NCI-H226 (cell line): ENCODE data around the gene IGSF21.

Source experiments
- DNase-seq: peaks from one replicate; pipeline ENCODE4 v3.0.0-alpha.2; 2015

The IGSF21 gene

DNA sequence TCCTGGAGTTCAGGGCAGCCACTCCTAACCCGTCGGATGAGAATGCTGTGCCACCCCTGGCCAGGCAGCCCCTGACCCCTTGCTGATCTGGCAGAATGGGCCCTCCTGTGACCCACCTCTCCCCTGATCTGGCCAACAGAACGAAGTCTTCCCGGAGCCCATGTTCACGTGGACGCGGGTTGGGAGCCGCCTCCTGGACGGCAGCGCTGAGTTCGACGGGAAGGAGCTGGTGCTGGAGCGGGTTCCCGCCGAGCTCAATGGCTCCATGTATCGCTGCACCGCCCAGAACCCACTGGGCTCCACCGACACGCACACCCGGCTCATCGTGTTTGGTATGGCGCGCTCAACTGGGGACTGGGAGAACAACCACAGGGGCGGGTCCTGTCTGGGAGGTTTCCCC, 269.1 kb downstream of the IGSF21 start:
- no peak for DNase-seq

DNA sequence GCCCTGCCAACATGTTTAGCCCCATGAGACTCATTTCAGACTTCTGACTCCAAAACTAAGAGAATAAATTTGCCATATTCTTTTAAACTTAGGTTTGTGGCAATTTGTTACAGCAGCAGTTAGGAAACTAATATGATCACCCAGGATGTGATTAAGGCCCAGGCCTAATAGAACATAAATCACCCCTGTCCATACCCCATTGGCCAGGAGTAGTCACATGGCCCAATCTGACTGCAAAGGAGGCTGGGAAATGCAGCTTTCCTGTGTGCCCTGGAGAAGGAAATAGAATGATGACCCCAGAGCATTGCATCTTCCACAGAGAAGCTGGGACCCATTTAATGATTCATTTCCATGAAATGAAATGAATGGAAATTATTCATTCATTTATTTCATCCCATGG, 272.7 kb downstream of the IGSF21 start:
- DNase-seq = no peak

DNA sequence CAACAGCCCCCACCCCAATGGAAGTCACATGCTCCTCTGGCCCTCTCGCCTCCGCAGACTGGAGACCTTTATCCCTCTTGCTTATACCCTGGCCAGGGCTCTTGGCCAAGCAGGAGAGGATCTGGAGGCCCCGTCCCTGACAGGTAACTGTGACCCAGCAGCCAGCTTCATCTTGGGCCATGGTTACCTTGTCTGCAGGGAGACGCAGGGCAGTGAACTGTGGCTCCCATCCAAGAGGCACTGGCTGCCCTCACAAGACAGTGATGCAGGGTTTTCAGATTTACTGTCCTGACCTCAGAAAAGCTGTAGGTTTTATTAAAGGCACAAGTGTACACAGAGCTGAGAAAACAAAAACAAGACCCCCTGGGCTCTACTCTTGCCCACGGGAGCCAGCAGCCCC, 276.5 kb downstream of the IGSF21 start:
- no peak for DNase-seq

DNA sequence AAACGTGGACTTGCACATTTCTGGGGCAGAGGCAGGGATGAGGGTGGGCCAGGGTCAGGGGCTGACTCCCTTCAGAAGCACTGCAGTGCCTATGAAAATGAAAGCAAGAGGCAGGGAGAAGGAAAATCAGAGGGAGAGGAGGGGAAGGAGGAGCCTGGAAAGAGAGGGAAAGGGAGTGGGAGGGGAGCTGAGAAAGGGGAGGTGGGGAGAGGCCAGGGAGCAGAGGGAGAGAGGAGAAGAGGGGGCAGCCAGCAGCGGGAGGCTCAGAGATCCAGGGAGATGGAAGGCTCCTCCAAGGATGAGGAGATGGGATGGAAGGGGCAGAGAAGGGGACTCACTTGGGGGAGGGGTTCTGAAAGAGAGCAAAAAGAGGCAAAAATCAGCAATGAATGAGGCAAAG, 276.9 kb downstream of the IGSF21 start:
- no peak for DNase-seq

DNA sequence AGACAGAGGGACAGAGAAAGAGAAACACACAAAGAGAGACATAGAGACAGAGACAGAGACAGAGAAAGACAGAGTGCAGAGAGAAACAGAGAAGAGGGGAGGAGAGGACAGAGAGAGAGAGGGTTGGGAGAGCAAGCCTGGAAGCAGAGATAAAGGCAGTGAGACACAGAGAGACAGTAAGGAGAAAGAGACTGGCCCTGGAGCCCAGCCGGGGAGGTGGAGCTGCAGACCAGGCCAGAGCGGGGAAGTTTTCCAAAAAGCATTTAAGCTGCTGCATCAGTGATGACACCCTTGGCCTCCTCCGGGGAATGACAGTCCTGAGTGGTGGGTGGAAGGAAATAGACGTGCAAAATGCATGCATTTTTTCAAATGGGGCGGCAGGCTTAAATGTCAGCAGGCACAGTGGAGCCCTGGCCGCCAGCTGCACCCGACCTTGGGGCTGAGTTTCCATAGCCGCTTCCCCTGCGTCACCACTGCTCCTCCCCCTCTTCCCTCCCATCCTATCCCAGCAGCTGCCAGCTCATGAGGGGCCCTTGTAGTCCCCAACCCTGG, 277.7 kb downstream of the IGSF21 start:
- no peak for DNase-seq

DNA sequence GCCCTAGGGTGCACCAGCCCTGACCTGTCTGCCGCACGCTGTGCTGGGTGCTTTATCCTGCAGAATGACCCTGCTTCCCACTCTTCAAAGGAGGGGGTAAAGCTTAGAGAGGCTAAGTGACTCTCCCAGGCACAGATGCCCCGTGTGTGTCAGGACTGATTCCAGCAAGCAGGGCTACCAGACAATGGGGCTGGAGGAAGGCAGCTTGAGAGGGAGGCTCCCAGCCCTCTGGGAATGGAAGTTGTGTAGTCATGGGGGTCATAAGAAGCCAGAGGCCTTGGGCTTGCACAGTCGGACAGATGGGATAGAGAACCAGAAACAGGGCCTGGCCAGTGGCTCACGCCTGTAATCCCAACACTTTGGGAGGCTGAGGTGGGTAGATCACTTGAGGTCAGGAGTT, 279.0 kb downstream of the IGSF21 start:
- DNase-seq = no peak

DNA sequence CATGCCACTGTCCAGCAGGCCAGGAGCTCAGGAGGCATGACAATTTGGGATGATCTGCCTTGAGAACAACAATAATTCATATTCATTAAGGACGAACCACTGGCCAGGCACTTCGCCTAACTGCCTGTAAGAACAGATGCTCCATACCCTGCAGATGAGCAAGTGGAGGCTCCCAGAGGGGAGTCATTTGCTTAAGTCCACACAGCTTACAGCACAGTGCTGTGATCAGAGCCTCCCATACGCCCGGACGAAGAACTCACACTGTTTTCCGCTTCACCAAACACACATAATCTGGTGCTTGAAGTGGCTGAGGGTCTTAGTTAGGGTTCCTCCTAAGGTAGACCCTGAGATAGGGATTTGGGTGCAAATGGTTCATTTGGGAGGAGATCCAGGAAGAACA, 279.7 kb downstream of the IGSF21 start:
- DNase-seq = no peak

DNA sequence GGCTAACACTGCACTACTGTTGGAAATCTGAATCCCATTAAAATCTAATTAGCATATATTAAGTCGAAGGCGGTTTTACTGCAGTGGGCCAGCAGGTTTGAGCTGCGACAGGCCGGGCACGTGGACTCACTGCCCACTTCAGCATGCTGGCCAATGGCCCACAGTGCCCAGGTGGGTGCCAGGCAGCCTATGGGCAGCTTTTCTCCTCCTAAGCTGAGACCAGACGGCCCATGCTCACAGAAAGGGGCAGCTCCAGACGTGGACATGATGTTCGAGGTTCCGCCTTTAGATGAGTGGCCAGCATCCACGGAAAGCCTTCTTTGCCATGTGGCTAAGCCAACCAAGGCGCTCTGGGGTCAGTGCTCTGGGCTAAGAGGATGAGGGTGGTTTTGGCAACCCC, 283.4 kb downstream of the IGSF21 start:
- DNase-seq = no peak

DNA sequence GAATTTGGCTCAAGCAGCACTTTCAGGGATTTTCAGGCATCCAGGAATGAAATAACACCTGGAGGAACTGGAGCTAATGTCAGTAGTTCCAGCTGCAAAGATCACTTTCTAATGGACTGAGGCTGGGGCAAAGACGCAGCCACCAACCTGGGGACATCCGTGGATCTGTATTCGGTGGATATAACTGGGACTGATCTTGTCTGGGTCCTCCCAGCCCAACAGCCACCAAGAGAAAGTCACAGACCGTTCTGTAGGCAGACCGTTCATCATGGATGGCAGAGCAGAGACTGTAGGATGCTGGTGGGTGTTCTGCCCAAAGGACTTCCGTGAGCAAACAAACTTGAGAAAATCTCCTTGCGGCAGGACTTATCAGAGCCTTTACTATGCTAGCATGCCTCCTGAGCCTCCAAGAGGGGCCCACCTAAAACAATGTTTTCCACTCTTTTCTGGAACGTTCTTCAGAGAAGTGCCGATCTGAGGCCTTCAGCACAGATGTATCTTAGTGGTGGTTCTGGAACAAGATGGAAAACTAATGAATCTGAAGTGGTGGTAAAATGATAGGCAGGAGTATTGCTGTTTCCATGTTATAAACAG, 287.1 kb downstream of the IGSF21 start:
- no peak for DNase-seq

DNA sequence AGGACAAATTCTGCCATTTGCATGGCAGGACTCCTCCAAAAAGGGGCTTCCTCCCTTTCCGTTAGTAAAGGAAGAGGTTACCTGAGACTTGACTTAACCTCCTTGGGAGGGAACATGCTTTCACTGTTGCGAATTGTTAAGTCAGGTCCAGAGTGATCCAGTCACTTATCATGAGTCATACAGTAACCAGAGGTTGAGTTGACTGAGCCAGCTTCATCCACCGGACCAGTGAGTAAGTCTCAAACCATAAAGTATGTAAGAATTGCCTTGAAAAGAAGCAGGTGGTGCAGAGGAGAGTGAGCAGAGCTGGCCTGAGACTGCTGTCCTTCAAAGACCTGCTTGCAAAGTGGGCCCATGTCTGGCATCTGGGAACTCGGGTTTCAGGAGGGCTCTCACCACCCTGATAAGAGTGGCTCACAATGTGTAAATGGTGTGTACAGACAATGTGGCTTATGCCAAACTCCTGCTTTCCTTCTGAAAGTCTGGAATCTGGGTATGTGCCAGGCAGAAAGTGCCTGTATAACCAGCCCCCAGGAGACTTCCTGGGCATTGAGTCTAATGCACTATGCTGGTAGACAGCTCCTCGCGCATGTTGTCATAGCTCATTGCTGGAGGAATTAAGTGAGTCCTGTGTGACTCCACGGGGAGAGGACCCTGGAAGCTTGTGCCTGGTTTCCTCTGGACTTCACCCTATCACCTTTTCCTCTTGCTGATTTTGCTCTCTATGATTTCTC, 288.8 kb downstream of the IGSF21 start:
- no peak for DNase-seq

DNA sequence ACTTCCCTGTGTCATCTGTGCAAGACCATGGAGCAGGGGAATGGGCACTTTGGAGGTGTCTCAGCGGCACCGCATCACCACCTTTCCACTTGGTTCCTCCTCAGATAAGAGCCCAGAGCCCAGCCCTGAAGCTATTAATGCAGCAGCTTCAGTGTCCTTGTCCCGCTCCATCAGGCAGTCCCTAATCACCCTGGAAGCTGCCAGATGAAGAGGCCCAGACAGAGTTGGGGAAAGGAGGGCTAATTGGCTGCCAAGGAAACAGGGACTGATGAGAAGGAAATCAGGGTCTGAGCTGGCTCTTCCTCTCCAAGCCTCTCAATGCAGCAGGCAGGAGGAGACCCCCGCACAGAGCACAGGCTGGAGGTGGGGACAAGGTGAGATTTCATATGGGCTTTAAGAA, 290.0 kb downstream of the IGSF21 start:
- no peak for DNase-seq

DNA sequence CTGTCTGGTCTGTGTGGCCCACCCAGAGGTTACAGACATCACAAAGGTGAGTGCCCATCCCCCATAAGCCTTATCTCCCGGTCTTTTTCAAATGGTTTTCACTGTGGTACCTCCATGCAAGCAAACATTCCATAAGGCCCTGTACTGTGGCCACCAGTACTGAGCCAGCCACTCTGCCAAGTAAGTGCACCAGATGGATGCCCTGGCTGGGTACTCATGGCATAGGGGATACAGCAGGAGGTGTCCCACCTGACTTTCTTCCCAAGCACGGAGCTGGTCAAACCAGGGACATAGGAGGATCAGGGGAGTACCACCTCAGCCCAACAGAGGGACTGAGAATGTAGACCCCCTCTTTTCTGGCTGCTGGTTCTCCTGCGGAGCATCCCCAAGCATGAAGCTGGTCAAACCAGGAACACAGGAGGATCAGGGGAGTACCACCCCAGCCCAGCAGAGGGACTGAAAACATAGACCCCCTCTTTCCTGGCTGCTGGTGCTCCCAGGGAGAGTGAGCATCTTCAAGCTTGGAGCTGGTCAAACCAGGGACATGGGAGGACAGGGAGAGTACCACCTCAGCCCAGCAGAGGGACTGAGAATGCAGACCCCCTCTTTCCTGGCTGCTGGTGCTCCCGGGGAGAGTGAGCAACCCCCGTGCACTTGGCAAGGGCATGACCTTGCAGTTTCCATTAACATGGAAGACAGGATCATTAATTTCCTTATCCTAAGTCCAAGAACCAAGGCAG, 291.4 kb downstream of the IGSF21 start:
- no peak for DNase-seq

DNA sequence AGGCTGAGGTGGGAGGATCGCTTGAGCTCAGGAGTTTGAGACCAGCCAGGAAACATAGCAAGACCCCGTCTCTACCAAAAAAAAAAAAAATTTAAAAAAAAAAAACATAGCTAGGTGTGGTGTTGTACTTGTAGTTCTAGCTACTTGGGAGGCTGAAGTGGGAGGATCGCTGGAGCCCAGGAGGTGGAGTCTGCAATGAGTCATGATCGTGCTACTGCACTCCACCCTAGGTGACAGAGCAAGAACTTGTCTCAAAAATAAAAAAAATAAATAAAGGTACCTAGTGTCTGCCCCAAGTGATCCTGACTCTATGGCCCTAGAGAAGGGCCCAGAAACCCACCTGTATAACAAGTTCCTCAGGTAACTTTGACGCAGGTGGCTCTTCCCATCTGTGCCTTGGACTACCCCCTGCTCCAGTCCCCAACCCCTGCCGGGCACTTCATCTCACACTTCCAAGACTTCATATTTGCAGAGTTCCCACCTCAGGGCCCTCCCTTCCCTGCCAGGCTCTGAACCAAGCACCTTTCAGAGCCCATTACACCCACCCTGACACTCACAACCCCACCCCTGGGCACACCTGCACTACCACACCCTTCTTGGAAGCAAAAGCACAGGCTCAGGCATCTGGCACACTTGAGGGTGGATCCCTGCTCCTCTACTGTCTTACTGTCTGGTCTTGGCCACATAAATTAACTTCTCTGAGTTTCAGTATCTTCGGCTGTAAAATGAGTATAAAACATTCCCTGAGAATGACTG, 292.9 kb downstream of the IGSF21 start:
- DNase-seq = no peak

DNA sequence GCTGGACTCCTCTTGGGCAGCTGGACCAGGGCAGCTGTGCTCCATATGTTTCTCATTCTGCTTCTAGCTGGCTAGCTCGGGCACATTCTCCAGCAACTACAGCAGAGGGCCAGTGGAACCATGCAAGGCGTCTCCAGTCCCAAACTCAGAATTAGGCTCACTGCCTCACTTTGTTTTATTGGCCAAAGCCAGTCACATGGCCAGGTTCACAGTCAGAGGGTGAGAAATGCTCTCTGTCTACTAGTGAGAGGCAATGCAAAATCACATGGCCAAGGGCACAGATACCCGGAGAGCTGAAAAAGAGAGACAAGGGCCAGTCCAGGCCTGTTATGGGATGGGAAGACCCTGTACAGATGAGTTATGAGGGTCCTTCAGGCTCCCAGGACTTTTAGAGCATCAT, 294.3 kb downstream of the IGSF21 start:
- no peak for DNase-seq

DNA sequence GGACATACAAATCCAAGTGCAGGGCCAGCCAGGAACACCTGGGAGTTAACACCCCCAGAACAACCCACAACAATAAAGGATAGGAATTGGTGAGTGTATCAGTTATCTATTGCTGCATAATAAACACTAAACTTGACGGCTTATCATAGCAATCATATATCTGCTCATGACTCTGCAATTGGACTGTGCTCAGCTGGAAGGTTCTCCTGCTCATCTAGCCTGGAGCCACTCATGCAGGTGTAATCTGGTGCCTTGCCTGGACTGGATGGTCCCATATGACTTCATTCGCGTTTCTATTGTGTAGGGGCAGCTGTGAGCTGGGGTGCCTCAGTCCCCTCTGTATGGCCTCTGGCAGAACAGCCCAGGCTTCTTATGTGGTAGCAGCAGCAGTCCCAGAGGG, 296.9 kb downstream of the IGSF21 start:
- no peak for DNase-seq

DNA sequence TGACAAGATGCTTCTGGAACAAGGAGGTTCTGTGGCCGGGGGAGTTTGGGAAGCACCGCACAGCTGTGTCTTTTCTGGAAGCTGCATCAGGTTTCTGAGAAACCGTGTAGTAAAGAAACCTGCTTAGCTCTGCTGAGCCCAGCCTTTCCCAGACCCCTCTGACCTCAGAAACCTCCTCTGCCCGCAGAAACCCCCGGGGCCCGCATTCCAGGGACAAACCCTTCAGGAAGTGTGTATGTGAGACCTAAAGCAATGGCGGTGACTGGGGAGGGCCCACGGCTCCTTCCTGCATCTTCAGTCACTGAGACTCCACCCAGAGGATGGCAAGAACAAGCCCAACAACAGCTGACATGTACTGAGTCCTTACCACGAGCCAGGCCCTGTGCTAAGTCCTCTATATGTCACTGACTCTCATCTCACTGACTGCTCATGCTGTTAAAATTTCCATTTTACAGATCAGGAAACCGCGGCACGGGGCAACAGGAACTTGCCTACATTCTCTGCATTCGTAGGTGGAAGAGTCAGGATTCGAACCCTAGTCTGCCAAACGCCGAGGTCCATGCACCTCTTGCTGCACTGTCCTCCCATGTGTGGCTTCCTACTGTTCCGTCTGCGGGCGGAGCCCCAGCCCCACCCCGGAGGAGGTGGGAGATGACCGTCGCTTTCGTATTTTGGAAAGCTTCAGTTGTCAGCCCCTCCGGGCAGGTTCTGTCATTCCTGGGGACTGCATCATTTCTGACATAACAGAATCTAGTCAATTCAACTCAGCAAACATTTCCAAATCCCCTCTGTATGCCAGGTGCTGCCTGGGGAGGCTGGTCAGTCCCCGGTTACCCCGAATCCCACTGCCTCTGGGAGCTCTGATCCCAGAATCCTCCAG, 299.8 kb downstream of the IGSF21 start:
- DNase-seq = no peak

DNA sequence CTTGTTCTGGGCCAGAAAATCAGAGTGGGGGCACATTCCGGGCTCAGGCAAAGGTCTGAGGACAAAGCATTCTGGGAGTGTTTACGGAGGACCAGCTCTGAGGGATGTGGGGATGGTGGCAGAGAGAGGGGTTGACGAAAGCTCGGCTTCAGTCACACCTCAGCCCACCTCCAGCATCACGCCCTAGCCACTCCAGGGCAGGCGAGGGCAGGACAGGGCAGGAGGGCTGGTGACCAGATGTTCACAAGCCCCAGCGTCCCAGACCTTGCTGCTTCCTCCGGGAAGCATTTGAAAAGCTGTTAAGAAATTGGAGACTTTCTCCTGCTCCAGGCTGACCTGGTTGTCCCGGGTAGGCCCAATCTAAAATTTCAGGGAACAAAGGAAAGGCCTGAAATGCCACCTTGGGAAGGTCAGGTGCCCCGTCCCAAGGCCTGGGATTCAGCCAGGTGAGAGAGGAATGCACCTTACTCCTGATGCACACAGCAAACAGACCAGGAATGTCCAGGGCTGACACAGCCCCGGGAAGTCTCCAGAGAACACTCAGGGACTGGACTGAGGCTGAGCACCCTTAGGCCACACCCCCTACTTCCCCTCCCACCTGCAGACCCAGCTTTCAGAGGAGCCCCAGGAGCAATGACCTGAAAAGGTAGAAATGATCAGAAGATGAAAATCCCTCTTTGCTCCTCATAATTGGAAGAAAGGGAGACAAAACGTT, 301.2 kb downstream of the IGSF21 start:
- no peak for DNase-seq

DNA sequence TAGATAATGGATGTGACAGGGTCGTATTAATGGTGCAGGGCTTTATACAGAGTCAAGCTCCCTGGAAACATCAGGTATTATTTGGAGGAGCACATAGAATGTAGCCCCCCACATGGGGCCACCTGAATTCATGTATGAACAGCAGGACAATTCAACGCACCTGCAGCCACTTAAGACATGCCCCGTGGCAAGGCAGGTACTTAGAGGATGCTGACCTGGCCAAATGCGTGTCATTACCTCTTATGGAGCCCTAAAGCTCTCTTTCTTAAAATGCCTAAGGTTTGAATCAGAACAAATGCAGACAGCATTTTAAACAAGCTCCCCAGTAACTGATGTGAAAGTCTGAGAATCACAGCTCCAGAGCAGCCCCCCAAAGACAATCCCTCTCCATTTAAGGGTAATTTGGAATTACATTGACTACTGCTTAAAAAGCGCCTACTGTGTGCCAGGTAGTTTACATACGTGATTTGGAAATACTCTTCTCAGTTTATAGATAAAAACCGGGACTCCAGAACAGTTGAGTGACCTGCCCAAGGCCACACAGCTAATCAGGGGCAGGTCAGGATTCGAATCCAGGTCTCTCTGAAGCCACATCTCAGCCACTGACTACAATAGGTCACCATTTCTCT, 302.1 kb downstream of the IGSF21 start:
- DNase-seq = no peak

DNA sequence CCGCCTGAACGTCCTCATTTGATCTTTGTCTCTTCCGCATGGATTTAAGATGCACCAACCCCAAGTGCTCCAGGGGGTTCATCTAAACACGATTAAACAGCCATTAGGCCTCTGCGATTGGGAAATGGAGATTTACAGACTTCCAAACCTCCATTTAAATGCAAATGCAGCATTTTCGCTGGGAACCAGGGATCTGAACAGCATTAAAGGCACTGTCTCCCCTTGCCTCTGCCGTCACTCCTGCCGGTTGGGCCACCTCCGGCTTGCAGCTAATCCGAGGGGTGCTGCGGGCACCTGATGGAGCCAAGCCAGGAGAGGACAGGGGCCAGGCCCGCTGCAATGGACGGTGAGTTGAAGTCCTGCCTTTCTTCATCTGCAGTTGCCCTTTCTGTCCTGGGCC, 302.8 kb downstream of the IGSF21 start:
- no peak for DNase-seq

DNA sequence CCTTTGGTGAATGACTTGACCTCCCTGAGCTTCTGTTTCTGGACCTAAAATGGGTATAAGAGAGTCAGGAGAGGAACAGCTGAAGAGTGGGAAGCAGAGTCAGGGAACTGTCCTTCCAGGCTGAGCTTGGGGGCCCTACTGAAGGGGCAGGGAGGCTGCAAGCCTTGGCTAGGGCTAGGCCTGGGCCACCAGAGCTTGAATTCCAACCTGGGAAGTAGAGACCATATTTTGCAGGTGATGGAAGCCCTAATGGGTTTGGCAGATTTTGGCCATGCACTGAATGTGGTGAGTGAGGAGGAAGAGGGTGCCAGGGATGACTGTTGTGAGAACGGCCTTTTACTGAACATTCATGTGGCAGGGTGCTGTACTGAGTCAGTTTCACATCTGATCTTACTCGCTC, 303.7 kb downstream of the IGSF21 start:
- no peak for DNase-seq
